SK-N-SH (cell line): ENCODE measurements around the gene NHS.

Source experiments
- EP300 ChIP-seq, 2 experiments: IDR thresholded peaks; 2 replicates each; pipeline versions ENCODE4 v1.4.0 to v1.6.1; 2012; ENCODE audit warnings: borderline replicate concordance in 1 of 2, low read depth in 1 of 2, low read length in 1 of 2
- JUND ChIP-seq: IDR thresholded peaks from 2 replicates; pipeline ENCODE4 v1.4.0; 2012
- NFIC ChIP-seq: IDR thresholded peaks from 2 replicates; pipeline ENCODE4 v1.4.0; 2012; ENCODE audit warnings: borderline replicate concordance
- POLR2AphosphoS5 ChIP-seq: IDR thresholded peaks from 2 replicates; pipeline ENCODE4 v1.6.1; 2012; ENCODE audit warnings: low read depth, low read length
- REST ChIP-seq: IDR thresholded peaks from 2 replicates; pipeline ENCODE4 v1.6.1; 2012; ENCODE audit warnings: mild to moderate bottlenecking, low read depth, low read length, moderate library complexity
- TAF1 ChIP-seq: IDR thresholded peaks from 2 replicates; pipeline ENCODE4 v1.6.1; 2012; ENCODE audit warnings: low read depth, mild to moderate bottlenecking, low read length, moderate library complexity, borderline replicate concordance
- ZBTB33 ChIP-seq: IDR thresholded peaks from 2 replicates; pipeline ENCODE4 v1.4.0; 2012; ENCODE audit warnings: low read depth, borderline replicate concordance
- TF ChIP-seq, protein P1 (sequence below): fragments of 200-600 bp; sonication (generic); IDR thresholded peaks from 2 replicates; pipeline ENCODE4 v1.6.1; 2017; ENCODE audit warnings: antibody characterized with exemption, mild to moderate bottlenecking, moderate library complexity

DNA sequence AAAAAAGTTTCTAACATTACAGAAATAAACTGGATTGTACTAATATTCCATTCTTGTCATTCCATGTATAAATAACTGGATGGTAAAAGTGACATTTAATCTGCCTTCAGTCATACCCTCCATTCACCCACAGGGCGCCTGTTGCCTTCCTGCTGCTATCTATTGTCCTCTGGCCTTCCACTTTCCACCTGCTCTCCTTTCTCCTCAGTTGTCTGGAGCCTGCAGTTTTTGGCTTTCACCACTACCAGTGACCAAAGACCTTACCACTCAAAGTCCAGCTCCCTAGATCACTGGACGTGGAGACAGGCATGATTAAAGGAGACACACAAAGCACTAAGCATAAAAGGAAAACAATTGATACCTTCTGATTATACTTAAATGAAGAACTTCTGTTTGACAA is 46.2 kb upstream of the NHS start:
- TF ChIP-seq NFIC = no peak
- TF ChIP-seq TAF1 = no peak
- TF ChIP-seq, protein P1, sequence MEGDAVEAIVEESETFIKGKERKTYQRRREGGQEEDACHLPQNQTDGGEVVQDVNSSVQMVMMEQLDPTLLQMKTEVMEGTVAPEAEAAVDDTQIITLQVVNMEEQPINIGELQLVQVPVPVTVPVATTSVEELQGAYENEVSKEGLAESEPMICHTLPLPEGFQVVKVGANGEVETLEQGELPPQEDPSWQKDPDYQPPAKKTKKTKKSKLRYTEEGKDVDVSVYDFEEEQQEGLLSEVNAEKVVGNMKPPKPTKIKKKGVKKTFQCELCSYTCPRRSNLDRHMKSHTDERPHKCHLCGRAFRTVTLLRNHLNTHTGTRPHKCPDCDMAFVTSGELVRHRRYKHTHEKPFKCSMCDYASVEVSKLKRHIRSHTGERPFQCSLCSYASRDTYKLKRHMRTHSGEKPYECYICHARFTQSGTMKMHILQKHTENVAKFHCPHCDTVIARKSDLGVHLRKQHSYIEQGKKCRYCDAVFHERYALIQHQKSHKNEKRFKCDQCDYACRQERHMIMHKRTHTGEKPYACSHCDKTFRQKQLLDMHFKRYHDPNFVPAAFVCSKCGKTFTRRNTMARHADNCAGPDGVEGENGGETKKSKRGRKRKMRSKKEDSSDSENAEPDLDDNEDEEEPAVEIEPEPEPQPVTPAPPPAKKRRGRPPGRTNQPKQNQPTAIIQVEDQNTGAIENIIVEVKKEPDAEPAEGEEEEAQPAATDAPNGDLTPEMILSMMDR = no peak
- TF ChIP-seq REST = no peak
- no peak for TF ChIP-seq JUND
- TF ChIP-seq ZBTB33 = no peak
- no peak for TF ChIP-seq POLR2AphosphoS5
- TF ChIP-seq EP300 (IDR thresholded peaks at IDR 0.05; ENCODE audit: borderline replicate concordance in 1 of 2, low read depth in 1 of 2, low read length in 1 of 2) = no peak
